HL-60 (cell line): ENCODE results near the gene TMPRSS15.
"Not testable (repeated sequence)": the region's sequence is repeated elsewhere in the genome, so short reads cannot be mapped to it uniquely, and the experiment has no call there.

Source experiments
- DNase-seq, 2 experiments: peaks; one replicate each; pipeline ENCODE4 v3.0.0-alpha.2; 2010 to 2020; ENCODE audit warnings: low read depth in 1 of 2, low spot score in 1 of 2
- H3K27ac ChIP-seq: fragments of 250-450 bp; sonication (Bioruptor Pico); replicated peaks from 2 replicates; pipeline ENCODE4 v1.5.1; 2020; ENCODE audit warnings: mild to moderate bottlenecking, moderate library complexity
- H3K27me3 ChIP-seq: fragments of 250-450 bp; sonication (Bioruptor Pico); 2 replicates; pipeline ENCODE4 v1.5.1; 2021; ENCODE audit warnings: mild to moderate bottlenecking, moderate library complexity; ENCODE audit not compliant: insufficient read depth, poor library complexity, severe bottlenecking
- H3K4me3 ChIP-seq: replicated peaks from 2 replicates; pipeline ENCODE4 v1.5.1; 2011; ENCODE audit warnings: mild to moderate bottlenecking, control low read depth, low read length; ENCODE audit not compliant: insufficient read depth
- CTCF ChIP-seq: IDR thresholded peaks from one replicate; pipeline ENCODE4 v1.5.1; 2011; ENCODE audit warnings: low read length, control low read depth, inconsistent platforms; ENCODE audit not compliant: insufficient read depth
- GABPA ChIP-seq: IDR thresholded peaks from 2 replicates; pipeline ENCODE4 v1.6.1; 2012; ENCODE audit warnings: low read depth
- POLR2AphosphoS5 ChIP-seq: IDR thresholded peaks from 2 replicates; pipeline ENCODE4 v1.6.1; 2012; ENCODE audit warnings: low read depth
- SPI1 ChIP-seq: IDR thresholded peaks from 2 replicates; pipeline ENCODE4 v1.6.1; 2012; ENCODE audit warnings: low read depth, mild to moderate bottlenecking, borderline replicate concordance
- TF ChIP-seq, protein P1 (sequence below): IDR thresholded peaks from 2 replicates; pipeline ENCODE4 v1.6.1; 2012; ENCODE audit warnings: low read depth; ENCODE audit not compliant: insufficient replicate concordance

Gene TMPRSS15

GRCh38 chr21:18387994-18388393, 15.6 kb downstream of the TMPRSS15 start:
- no peak for DNase-seq
- no peak overlapping the region for H3K27ac ChIP-seq
- no peaks in the 10 kb centered on the region for H3K27me3 ChIP-seq
- TF ChIP-seq GABPA: no peak
- no peak overlapping the region for H3K4me3 ChIP-seq

- DNase-seq: no peak
- peak; percentile 32 for TF ChIP-seq CTCF
- TF ChIP-seq POLR2AphosphoS5: no peak
- Histone ChIP-seq H3K27me3 (no peaks in the 10 kb centered on the region), H3K4me3 (no peak overlapping the region), H3K27ac (no peak overlapping the region)
Measured at GRCh38 chr21:18384771-18385170, 18.8 kb downstream of the TMPRSS15 start.

DNA sequence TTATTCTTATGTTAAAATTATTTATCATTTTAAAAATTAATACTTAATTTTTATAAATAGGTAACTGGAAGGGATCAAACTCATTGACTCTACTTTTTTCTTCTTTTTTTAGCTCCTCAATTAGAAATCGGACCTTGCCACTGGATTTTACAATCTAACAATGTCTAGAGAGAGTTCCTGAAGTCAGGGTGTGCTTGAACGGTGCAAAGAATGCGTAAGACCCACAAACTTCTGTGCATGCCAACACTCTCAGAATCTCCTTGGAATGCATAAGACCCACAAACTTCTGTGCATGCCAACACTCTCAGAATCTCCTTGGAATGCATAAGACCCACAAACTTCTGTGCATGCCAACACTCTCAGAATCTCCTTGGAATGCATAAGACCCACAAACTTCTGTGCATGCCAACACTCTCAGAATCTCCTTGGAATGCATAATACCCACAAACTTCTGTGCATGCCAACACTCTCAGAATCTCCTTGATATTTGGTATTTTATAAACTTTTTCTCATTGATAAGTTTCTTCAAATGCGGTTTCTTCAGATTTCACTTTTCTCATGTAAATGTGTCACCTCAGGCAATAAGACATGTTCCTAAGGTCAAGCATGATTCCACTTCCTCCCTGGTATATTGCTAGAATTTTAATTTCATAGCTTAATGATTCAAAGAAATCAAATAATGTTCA, 20.5 kb downstream of the TMPRSS15 start:
- DNase-seq: not testable (repeated sequence)

GRCh38 chr21:18382141-18382540, 21.4 kb downstream of the TMPRSS15 start:
- TF ChIP-seq POLR2AphosphoS5: no peak
- no peak overlapping the region for H3K27ac ChIP-seq
- no peaks in the 10 kb centered on the region for H3K27me3 ChIP-seq
- no peak for DNase-seq
- H3K4me3 ChIP-seq: no peak overlapping the region

More for the DNA sequence above, 20.5 kb downstream of the TMPRSS15 start:
- H3K27me3 ChIP-seq, H3K27ac ChIP-seq, H3K4me3 ChIP-seq: not testable (repeated sequence)

- Histone ChIP-seq H3K4me3 (no peak overlapping the region), H3K27me3 (no peaks in the 10 kb centered on the region), H3K27ac (no peak overlapping the region)
- no peak for DNase-seq
- TF ChIP-seq, protein P1, sequence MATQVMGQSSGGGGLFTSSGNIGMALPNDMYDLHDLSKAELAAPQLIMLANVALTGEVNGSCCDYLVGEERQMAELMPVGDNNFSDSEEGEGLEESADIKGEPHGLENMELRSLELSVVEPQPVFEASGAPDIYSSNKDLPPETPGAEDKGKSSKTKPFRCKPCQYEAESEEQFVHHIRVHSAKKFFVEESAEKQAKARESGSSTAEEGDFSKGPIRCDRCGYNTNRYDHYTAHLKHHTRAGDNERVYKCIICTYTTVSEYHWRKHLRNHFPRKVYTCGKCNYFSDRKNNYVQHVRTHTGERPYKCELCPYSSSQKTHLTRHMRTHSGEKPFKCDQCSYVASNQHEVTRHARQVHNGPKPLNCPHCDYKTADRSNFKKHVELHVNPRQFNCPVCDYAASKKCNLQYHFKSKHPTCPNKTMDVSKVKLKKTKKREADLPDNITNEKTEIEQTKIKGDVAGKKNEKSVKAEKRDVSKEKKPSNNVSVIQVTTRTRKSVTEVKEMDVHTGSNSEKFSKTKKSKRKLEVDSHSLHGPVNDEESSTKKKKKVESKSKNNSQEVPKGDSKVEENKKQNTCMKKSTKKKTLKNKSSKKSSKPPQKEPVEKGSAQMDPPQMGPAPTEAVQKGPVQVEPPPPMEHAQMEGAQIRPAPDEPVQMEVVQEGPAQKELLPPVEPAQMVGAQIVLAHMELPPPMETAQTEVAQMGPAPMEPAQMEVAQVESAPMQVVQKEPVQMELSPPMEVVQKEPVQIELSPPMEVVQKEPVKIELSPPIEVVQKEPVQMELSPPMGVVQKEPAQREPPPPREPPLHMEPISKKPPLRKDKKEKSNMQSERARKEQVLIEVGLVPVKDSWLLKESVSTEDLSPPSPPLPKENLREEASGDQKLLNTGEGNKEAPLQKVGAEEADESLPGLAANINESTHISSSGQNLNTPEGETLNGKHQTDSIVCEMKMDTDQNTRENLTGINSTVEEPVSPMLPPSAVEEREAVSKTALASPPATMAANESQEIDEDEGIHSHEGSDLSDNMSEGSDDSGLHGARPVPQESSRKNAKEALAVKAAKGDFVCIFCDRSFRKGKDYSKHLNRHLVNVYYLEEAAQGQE: no peak
- no peak for TF ChIP-seq SPI1
- TF ChIP-seq CTCF: no peak
- no peak for TF ChIP-seq GABPA
- TF ChIP-seq POLR2AphosphoS5: no peak
Measured at GRCh38 chr21:18373606-18374005, 30.0 kb downstream of the TMPRSS15 start.

DNA sequence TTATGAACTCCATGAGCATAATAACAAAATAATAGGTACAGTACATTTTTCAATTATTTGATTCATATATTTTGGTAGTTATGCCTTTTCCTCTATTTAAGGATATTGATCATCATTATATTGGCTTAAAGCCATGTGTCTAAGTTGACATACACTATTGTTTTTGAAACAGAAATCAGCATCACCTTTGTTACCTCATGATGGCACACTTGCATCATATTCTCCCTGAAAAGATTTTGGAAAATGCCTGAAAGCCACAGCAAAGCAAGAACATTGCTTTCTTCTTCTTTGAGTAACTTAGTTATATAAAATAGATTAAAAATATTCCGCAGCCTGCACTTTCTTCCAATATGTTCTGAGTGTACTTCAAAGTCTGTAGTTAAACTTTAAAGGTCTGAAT, 33.3 kb downstream of the TMPRSS15 start:
- no peak for DNase-seq
- Histone ChIP-seq H3K4me3 (no peak overlapping the region), H3K27me3 (no peaks in the 10 kb centered on the region), H3K27ac (no peak overlapping the region)
- TF ChIP-seq GABPA (no peak), CTCF (no peak), SPI1 (no peak), POLR2AphosphoS5 (no peak)
- TF ChIP-seq, protein P1: no peak
